ENCODE measurements around the gene ZBTB38.

GRCh38 chr3:141386126-141386488 lies 17.8 kb downstream of the ZBTB38 start:
- TF ChIP-seq, protein P1, sequence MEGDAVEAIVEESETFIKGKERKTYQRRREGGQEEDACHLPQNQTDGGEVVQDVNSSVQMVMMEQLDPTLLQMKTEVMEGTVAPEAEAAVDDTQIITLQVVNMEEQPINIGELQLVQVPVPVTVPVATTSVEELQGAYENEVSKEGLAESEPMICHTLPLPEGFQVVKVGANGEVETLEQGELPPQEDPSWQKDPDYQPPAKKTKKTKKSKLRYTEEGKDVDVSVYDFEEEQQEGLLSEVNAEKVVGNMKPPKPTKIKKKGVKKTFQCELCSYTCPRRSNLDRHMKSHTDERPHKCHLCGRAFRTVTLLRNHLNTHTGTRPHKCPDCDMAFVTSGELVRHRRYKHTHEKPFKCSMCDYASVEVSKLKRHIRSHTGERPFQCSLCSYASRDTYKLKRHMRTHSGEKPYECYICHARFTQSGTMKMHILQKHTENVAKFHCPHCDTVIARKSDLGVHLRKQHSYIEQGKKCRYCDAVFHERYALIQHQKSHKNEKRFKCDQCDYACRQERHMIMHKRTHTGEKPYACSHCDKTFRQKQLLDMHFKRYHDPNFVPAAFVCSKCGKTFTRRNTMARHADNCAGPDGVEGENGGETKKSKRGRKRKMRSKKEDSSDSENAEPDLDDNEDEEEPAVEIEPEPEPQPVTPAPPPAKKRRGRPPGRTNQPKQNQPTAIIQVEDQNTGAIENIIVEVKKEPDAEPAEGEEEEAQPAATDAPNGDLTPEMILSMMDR (IDR thresholded peaks at IDR 0.05) = no peak
- TF ChIP-seq POLR2A (IDR thresholded peaks at IDR 0.05) = no peak
